ENCODE results near the gene LPIN1. TPM values are rescaled to one million over a fixed set of nuclear protein-coding genes. Genes with fewer than 3 reads are reported as not detected.

LPIN1 gene
- total RNA-seq, 1 experiment from 2014 or later = 11.5 TPM

- Histone ChIP-seq H3K4me3 (ENCODE audit: insufficient read depth, low read depth, low read length) (no peak overlapping the region), H3K27me3 (ENCODE audit: control insufficient read depth, insufficient read depth, low read length) (no peaks in the 10 kb centered on the region), H3K36me3 (replicated peaks; ENCODE audit: control insufficient read depth, insufficient read depth, low read length) (no peaks in the 10 kb centered on the region; the same call in none of the 2 replicates)
- no peak for DNase-seq
These were observed 78.7 kb downstream of the LPIN1 start for GRCh38 chr2:11824901-11825828.

- no peaks in the 10 kb centered on the region for H3K27me3 ChIP-seq (ENCODE audit: control insufficient read depth, insufficient read depth, low read length)
- no peak for DNase-seq
- H3K36me3 ChIP-seq (replicated peaks; ENCODE audit: control insufficient read depth, insufficient read depth, low read length) = no peaks in the 10 kb centered on the region; the same call in none of the 2 replicates
- no peak overlapping the region for H3K4me3 ChIP-seq (ENCODE audit: insufficient read depth, low read depth, low read length)
These were observed 81.1 kb downstream of the LPIN1 start for GRCh38 chr2:11827547-11827946.

- H3K27me3 ChIP-seq (ENCODE audit: control insufficient read depth, insufficient read depth, low read length) = no peaks in the 10 kb centered on the region
- no peaks in the 10 kb centered on the region; the same call in none of the 2 replicates for H3K36me3 ChIP-seq (replicated peaks; ENCODE audit: control insufficient read depth, insufficient read depth, low read length)
- no peak for DNase-seq
- no peak overlapping the region for H3K4me3 ChIP-seq (ENCODE audit: insufficient read depth, low read depth, low read length)
These were observed 82.5 kb downstream of the LPIN1 start for GRCh38 chr2:11828933-11829323.

GRCh38 chr2:11829324-11829946 is 83.0 kb downstream of the LPIN1 start:
- Histone ChIP-seq H3K4me3 (ENCODE audit: insufficient read depth, low read depth, low read length) (no peak overlapping the region), H3K36me3 (replicated peaks; ENCODE audit: control insufficient read depth, insufficient read depth, low read length) (no peaks in the 10 kb centered on the region; the same call in none of the 2 replicates)
- DNase-seq = peak; percentile 76

GRCh38 chr2:11829947-11830707 is 83.7 kb downstream of the LPIN1 start:
- Histone ChIP-seq H3K27me3 (ENCODE audit: control insufficient read depth, insufficient read depth, low read length) (no peaks in the 10 kb centered on the region), H3K36me3 (replicated peaks; ENCODE audit: control insufficient read depth, insufficient read depth, low read length) (no peaks in the 10 kb centered on the region; the same call in 1 of the 2 replicates), H3K4me3 (ENCODE audit: insufficient read depth, low read depth, low read length) (no peak overlapping the region)
- peak; percentile 70 for DNase-seq

More at GRCh38 chr2:11829324-11829946, 83.0 kb downstream of the LPIN1 start:
- H3K27me3 ChIP-seq (ENCODE audit: control insufficient read depth, insufficient read depth, low read length) = no peaks in the 10 kb centered on the region

GRCh38 chr2:11830708-11831301 is 84.4 kb downstream of the LPIN1 start:
- Histone ChIP-seq H3K27me3 (ENCODE audit: control insufficient read depth, insufficient read depth, low read length) (no peaks in the 10 kb centered on the region), H3K4me3 (ENCODE audit: insufficient read depth, low read depth, low read length) (no peak overlapping the region), H3K36me3 (replicated peaks; ENCODE audit: control insufficient read depth, insufficient read depth, low read length) (no peaks in the 10 kb centered on the region; the same call in 1 of the 2 replicates)
- DNase-seq = no peak

GRCh38 chr2:11831415-11831814 is 85.0 kb downstream of the LPIN1 start:
- Histone ChIP-seq H3K4me3 (ENCODE audit: insufficient read depth, low read depth, low read length) (no peak overlapping the region), H3K27me3 (ENCODE audit: control insufficient read depth, insufficient read depth, low read length) (no peaks in the 10 kb centered on the region), H3K36me3 (replicated peaks; ENCODE audit: control insufficient read depth, insufficient read depth, low read length) (no peaks in the 10 kb centered on the region; the same call in 1 of the 2 replicates)
- no peak for DNase-seq

GRCh38 chr2:11832531-11832930 is 86.1 kb downstream of the LPIN1 start:
- no peaks in the 10 kb centered on the region for H3K36me3 ChIP-seq (replicated peaks; ENCODE audit: control insufficient read depth, insufficient read depth, low read length)
- no peak for DNase-seq
- H3K27me3 ChIP-seq (ENCODE audit: control insufficient read depth, insufficient read depth, low read length) = no peaks in the 10 kb centered on the region
- no peak overlapping the region for H3K4me3 ChIP-seq (ENCODE audit: insufficient read depth, low read depth, low read length)

GRCh38 chr2:11833601-11834000 is 87.2 kb downstream of the LPIN1 start:
- H3K36me3 ChIP-seq (replicated peaks; ENCODE audit: control insufficient read depth, insufficient read depth, low read length) = no peaks in the 10 kb centered on the region
- no peak overlapping the region for H3K4me3 ChIP-seq (ENCODE audit: insufficient read depth, low read depth, low read length)
- H3K27me3 ChIP-seq (ENCODE audit: control insufficient read depth, insufficient read depth, low read length) = no peaks in the 10 kb centered on the region
- no peak for DNase-seq

GRCh38 chr2:11835403-11835802 is 89.0 kb downstream of the LPIN1 start:
- no peak for DNase-seq
- Histone ChIP-seq H3K4me3 (ENCODE audit: insufficient read depth, low read depth, low read length) (no peak overlapping the region), H3K36me3 (replicated peaks; ENCODE audit: control insufficient read depth, insufficient read depth, low read length) (no peaks in the 10 kb centered on the region), H3K27me3 (ENCODE audit: control insufficient read depth, insufficient read depth, low read length) (no peaks in the 10 kb centered on the region)

- H3K36me3 ChIP-seq (replicated peaks; ENCODE audit: control insufficient read depth, insufficient read depth, low read length) = no peaks in the 10 kb centered on the region
- H3K27me3 ChIP-seq (ENCODE audit: control insufficient read depth, insufficient read depth, low read length) = no peaks in the 10 kb centered on the region
- no peak for DNase-seq
- no peak overlapping the region for H3K4me3 ChIP-seq (ENCODE audit: insufficient read depth, low read depth, low read length)
These were observed 90.3 kb downstream of the LPIN1 start for GRCh38 chr2:11836647-11837219.

GRCh38 chr2:11837875-11838734 is 91.7 kb downstream of the LPIN1 start:
- H3K4me3 ChIP-seq (ENCODE audit: insufficient read depth, low read depth, low read length) = no peak overlapping the region
- H3K27me3 ChIP-seq (ENCODE audit: control insufficient read depth, insufficient read depth, low read length) = no peaks in the 10 kb centered on the region
- DNase-seq = no peak
- H3K36me3 ChIP-seq (replicated peaks; ENCODE audit: control insufficient read depth, insufficient read depth, low read length) = no peaks in the 10 kb centered on the region

GRCh38 chr2:11839916-11840315 is 93.5 kb downstream of the LPIN1 start:
- no peak for DNase-seq
- H3K4me3 ChIP-seq (ENCODE audit: insufficient read depth, low read depth, low read length) = no peak overlapping the region
- no peaks in the 10 kb centered on the region for H3K27me3 ChIP-seq (ENCODE audit: control insufficient read depth, insufficient read depth, low read length)
- no peaks in the 10 kb centered on the region for H3K36me3 ChIP-seq (replicated peaks; ENCODE audit: control insufficient read depth, insufficient read depth, low read length)
